Jurkat, Clone E6-1 (cell line): ENCODE measurements around the gene TMEM181.
A peak's percentile ranks its signal among the peaks of the same experiment; 100 is the strongest.
"Not testable (repeated sequence)": the region's sequence is repeated elsewhere in the genome, so short reads cannot be mapped to it uniquely, and the experiment has no call there.

Experiments
- DNase-seq: peaks from one replicate; pipeline ENCODE4 v3.0.0-alpha.2; 2011; ENCODE audit warnings: low read depth, low spot score
- H3K4me3 ChIP-seq: 2 replicates; pipeline ENCODE4 v1.5.1; 2011; ENCODE audit warnings: mild to moderate bottlenecking, low read length, control low read depth, moderate library complexity

The TMEM181 gene

GRCh38 chr6:158536084-158536890, 23.6 kb upstream of the TMEM181 start:
- DNase-seq: peak; percentile 32

GRCh38 chr6:158536891-158537798, 22.7 kb upstream of the TMEM181 start:
- peak overlapping the region; percentile 18 for H3K4me3 ChIP-seq
- no peak for DNase-seq

More at GRCh38 chr6:158536084-158536890, 23.6 kb upstream of the TMEM181 start:
- no peak overlapping the region for H3K4me3 ChIP-seq

- H3K4me3 ChIP-seq: no peak overlapping the region
- no peak for DNase-seq
Measured at GRCh38 chr6:158538741-158539140, 21.1 kb upstream of the TMEM181 start.

- DNase-seq: no peak
- H3K4me3 ChIP-seq: no peak overlapping the region
Measured at GRCh38 chr6:158539413-158539812, 20.5 kb upstream of the TMEM181 start.

GRCh38 chr6:158539881-158540280, 20.0 kb upstream of the TMEM181 start:
- no peak for DNase-seq
- no peak overlapping the region for H3K4me3 ChIP-seq

- H3K4me3 ChIP-seq: no peak overlapping the region
- DNase-seq: no peak
Measured at GRCh38 chr6:158543606-158544185, 16.2 kb upstream of the TMEM181 start.

GRCh38 chr6:158544428-158544827, 15.5 kb upstream of the TMEM181 start:
- no peak overlapping the region for H3K4me3 ChIP-seq
- DNase-seq: no peak

GRCh38 chr6:158545043-158545966, 14.6 kb upstream of the TMEM181 start:
- no peak for DNase-seq
- no peak overlapping the region for H3K4me3 ChIP-seq

- no peak overlapping the region for H3K4me3 ChIP-seq
- no peak for DNase-seq
Measured at GRCh38 chr6:158548418-158549161, 11.3 kb upstream of the TMEM181 start.

GRCh38 chr6:158552055-158552795, 7.7 kb upstream of the TMEM181 start:
- no peak overlapping the region for H3K4me3 ChIP-seq
- no peak for DNase-seq

- DNase-seq: no peak
- H3K4me3 ChIP-seq: no peak overlapping the region
Measured at GRCh38 chr6:158552796-158553138, 7.1 kb upstream of the TMEM181 start.

- DNase-seq: no peak
- no peak overlapping the region for H3K4me3 ChIP-seq
Measured at GRCh38 chr6:158554611-158555361, 5.1 kb upstream of the TMEM181 start.

GRCh38 chr6:158556113-158556512, 3.8 kb upstream of the TMEM181 start:
- no peak for DNase-seq
- H3K4me3 ChIP-seq: no peak overlapping the region

- DNase-seq, H3K4me3 ChIP-seq: not testable (repeated sequence)
Measured at GRCh38 chr6:158557110-158557509, 2.8 kb upstream of the TMEM181 start.

- DNase-seq: no peak
- H3K4me3 ChIP-seq: no peak overlapping the region
Measured at GRCh38 chr6:158557927-158558326, 2.0 kb upstream of the TMEM181 start.

GRCh38 chr6:158558415-158559306, 1.2 kb upstream of the TMEM181 start:
- no peak for DNase-seq
- H3K4me3 ChIP-seq: no peak overlapping the region
